H9 (cell line): Measurements from ENCODE around the gene CDH6. TPM values are rescaled to one million over a fixed set of nuclear protein-coding genes. Genes with fewer than 3 reads are reported as not detected.

ENCODE experiments used
- DNase-seq: peaks from one replicate; pipeline ENCODE4 v3.0.0-alpha.2; 2017
- H2AFZ ChIP-seq: one replicate; pipeline ENCODE4 v1.6.1; 2013; ENCODE audit warnings: mild to moderate bottlenecking, low read length, control low read depth, moderate library complexity
- H2AK5ac ChIP-seq: 2 replicates; pipeline ENCODE4 v1.6.1; 2013; ENCODE audit warnings: low read length, control low read depth, mixed read lengths; ENCODE audit not compliant: insufficient read length
- H2BK120ac ChIP-seq: one replicate; pipeline ENCODE4 v1.6.1; 2013; ENCODE audit warnings: low read depth, mild to moderate bottlenecking, low read length, control low read depth, inconsistent platforms; ENCODE audit not compliant: poor library complexity, severe bottlenecking
- H2BK12ac ChIP-seq: 2 replicates; pipeline ENCODE4 v1.6.1; 2013; ENCODE audit warnings: low read length, control low read depth, mixed read lengths, low read depth; ENCODE audit not compliant: insufficient read length
- H2BK15ac ChIP-seq: 2 replicates; pipeline ENCODE4 v1.6.1; 2013; ENCODE audit warnings: low read depth, low read length, control low read depth
- H2BK20ac ChIP-seq: one replicate; pipeline ENCODE4 v1.6.1; 2013; ENCODE audit warnings: low read depth, mild to moderate bottlenecking, low read length, control low read depth, inconsistent platforms; ENCODE audit not compliant: poor library complexity, severe bottlenecking
- H2BK5ac ChIP-seq: 2 replicates; pipeline ENCODE4 v1.6.1; 2013; ENCODE audit warnings: low read length, control low read depth, mixed read lengths; ENCODE audit not compliant: insufficient read length
- H3K14ac ChIP-seq: 2 replicates; pipeline ENCODE4 v1.6.1; 2013; ENCODE audit warnings: low read length, control low read depth; ENCODE audit not compliant: insufficient read depth
- H3K18ac ChIP-seq: 2 replicates; pipeline ENCODE4 v1.6.1; 2013; ENCODE audit warnings: low read depth, mild to moderate bottlenecking, mixed read lengths, low read length, control low read depth; ENCODE audit not compliant: insufficient read length
- H3K23ac ChIP-seq: 2 replicates; pipeline ENCODE4 v1.6.1; 2013; ENCODE audit warnings: low read length, control low read depth, mixed read lengths, low read depth; ENCODE audit not compliant: insufficient read length
- H3K23me2 ChIP-seq: 2 replicates; pipeline ENCODE4 v1.6.1; 2013; ENCODE audit warnings: low read depth, mild to moderate bottlenecking, mixed read lengths, low read length, control low read depth; ENCODE audit not compliant: insufficient read length, poor library complexity, severe bottlenecking
- H3K27ac ChIP-seq: 2 replicates; pipeline ENCODE4 v1.5.1; 2013; ENCODE audit warnings: low read length, control low read depth, mixed read lengths, low read depth; ENCODE audit not compliant: insufficient read length
- H3K27me3 ChIP-seq: 2 replicates; pipeline ENCODE4 v1.6.1; 2013; ENCODE audit warnings: low read length, control low read depth, inconsistent platforms; ENCODE audit not compliant: insufficient read depth
- H3K4ac ChIP-seq: 2 replicates; pipeline ENCODE4 v1.6.1; 2013; ENCODE audit warnings: low read depth, mild to moderate bottlenecking, control low read depth, inconsistent platforms, low read length, moderate library complexity
- H3K4me1 ChIP-seq: 2 replicates; pipeline ENCODE4 v1.6.1; 2013; ENCODE audit warnings: low read length, control low read depth, inconsistent platforms; ENCODE audit not compliant: insufficient read depth
- H3K4me2 ChIP-seq: 2 replicates; pipeline ENCODE4 v1.6.1; 2013; ENCODE audit warnings: low read length, control low read depth, mixed read lengths; ENCODE audit not compliant: insufficient read length, insufficient read depth
- H3K56ac ChIP-seq: 2 replicates; pipeline ENCODE4 v1.6.1; 2013; ENCODE audit warnings: low read depth, mild to moderate bottlenecking, mixed read lengths, low read length, control low read depth; ENCODE audit not compliant: insufficient read length
- H3K79me1 ChIP-seq: 2 replicates; pipeline ENCODE4 v1.6.1; 2013; ENCODE audit warnings: low read depth, mild to moderate bottlenecking, moderate library complexity, low read length, control low read depth, inconsistent platforms; ENCODE audit not compliant: insufficient read depth, poor library complexity, severe bottlenecking
- H3K79me2 ChIP-seq: 2 replicates; pipeline ENCODE4 v1.6.1; 2013; ENCODE audit warnings: low read length, control low read depth, inconsistent platforms; ENCODE audit not compliant: insufficient read depth
- H3K9ac ChIP-seq: 2 replicates; pipeline ENCODE4 v1.6.1; 2013; ENCODE audit warnings: low read length, control low read depth, mixed read lengths; ENCODE audit not compliant: insufficient read length; ENCODE audit errors: extremely low read depth
- H3K9me3 ChIP-seq: one replicate; pipeline ENCODE4 v1.6.1; 2013; ENCODE audit warnings: low read depth, low read length, inconsistent platforms; ENCODE audit not compliant: control insufficient read depth
- H3T11ph ChIP-seq: one replicate; pipeline ENCODE4 v1.6.1; 2013; ENCODE audit warnings: mild to moderate bottlenecking, low read length, control low read depth, inconsistent platforms
- H4K20me1 ChIP-seq: one replicate; pipeline ENCODE4 v1.6.1; 2013; ENCODE audit not compliant: control insufficient read depth, insufficient read length, insufficient read depth
- H4K5ac ChIP-seq: 2 replicates; pipeline ENCODE4 v1.6.1; 2013; ENCODE audit warnings: low read depth, mild to moderate bottlenecking, mixed read lengths, low read length, control low read depth; ENCODE audit not compliant: insufficient read length
- H4K8ac ChIP-seq: replicated peaks from 2 replicates; pipeline ENCODE4 v1.6.1; 2013; ENCODE audit warnings: low read length, control low read depth, mixed read lengths, low read depth; ENCODE audit not compliant: insufficient read length
- H4K91ac ChIP-seq: 2 replicates; pipeline ENCODE4 v1.6.1; 2013; ENCODE audit warnings: low read depth, mild to moderate bottlenecking, moderate library complexity, mixed read lengths, low read length, control low read depth; ENCODE audit not compliant: insufficient read length
- H3K27ac Mint-ChIP-seq, 3 experiments: 2 replicates in 2 of 3; 3 replicates in 1 of 3; pipeline ENCODE4 v1.8.0; 2020 to 2021; ENCODE audit warnings: mixed read lengths in 3 of 3, mild to moderate bottlenecking in 1 of 3, moderate library complexity in 1 of 3
- H3K27me3 Mint-ChIP-seq: 2 replicates; pipeline ENCODE4 v1.8.0; 2021; ENCODE audit warnings: low read depth, mild to moderate bottlenecking, moderate library complexity, mixed read lengths
- H3K36me3 Mint-ChIP-seq, 3 experiments: 2 replicates in 2 of 3; 3 replicates in 1 of 3; pipeline ENCODE4 v1.8.0; 2020 to 2021; ENCODE audit warnings: low read depth in 3 of 3, mixed read lengths in 3 of 3; ENCODE audit not compliant: insufficient read depth in 1 of 3
- H3K4me1 Mint-ChIP-seq, 2 experiments: 2 replicates each; pipeline ENCODE4 v1.8.0; 2020; ENCODE audit warnings: mixed read lengths in 2 of 2
- H3K4me3 Mint-ChIP-seq, 2 experiments: 2 replicates in 1 of 2; 3 replicates in 1 of 2; pipeline ENCODE4 v1.8.0; 2020 to 2021; ENCODE audit warnings: mild to moderate bottlenecking in 2 of 2, mixed read lengths in 2 of 2, moderate library complexity in 1 of 2
- H3K9me3 Mint-ChIP-seq, 2 experiments: 2 replicates in 1 of 2; 3 replicates in 1 of 2; pipeline ENCODE4 v1.8.0; 2020; ENCODE audit warnings: mild to moderate bottlenecking in 2 of 2, mixed read lengths in 2 of 2, moderate library complexity in 1 of 2
- WGBS: extraction: QIAGEN DNeasy Blood & Tissue Kit; methylation state at CpG from one replicate; pipeline ENCODE4 v1.1.7; 2013; ENCODE audit warnings: missing lambda C conversion rate, low lambda C conversion rate, mixed read lengths; ENCODE audit not compliant: insufficient read length; ENCODE audit errors: extremely low coverage; 5-methylcytosine and 5-hydroxymethylcytosine counted together
- total RNA-seq: library from RNA; stranded (reverse); gene quantifications from 2 replicates; pipeline ENCODE4 v1.2.1, GENCODE V29; 2021
- TF ChIP-seq, protein P1 (sequence below): fragments of 200-600 bp; sonication (generic); conservative IDR thresholded peaks from 3 replicates; pipeline ENCODE4 v1.8.0; 2021; ENCODE audit warnings: antibody characterized with exemption, mild to moderate bottlenecking

CDH6 gene
- total RNA-seq, 1 experiment from 2014 or later, result 11.7 TPM

DNA sequence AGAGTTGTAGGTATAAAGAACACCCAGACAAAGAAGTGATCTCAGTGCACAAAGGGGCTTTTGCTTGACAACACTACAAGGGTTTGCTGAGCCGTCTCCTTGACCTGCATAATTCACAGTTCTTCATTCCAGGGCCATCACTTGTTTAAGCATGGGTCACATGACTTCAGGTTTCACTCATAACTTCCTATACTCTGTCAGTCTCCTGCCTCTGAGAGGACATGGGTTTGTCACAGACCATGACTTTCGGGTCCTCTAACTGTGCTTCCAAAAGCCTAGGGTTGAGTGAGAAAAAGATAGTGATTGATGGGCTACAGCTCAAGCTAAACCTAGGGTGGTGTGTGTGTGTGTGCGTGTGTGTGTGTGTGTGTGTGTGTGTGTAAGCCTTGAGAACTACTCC lies 166.4 kb downstream of the CDH6 start:
- Histone ChIP-seq H3K79me2 (no peaks in the 10 kb centered on the region), H2AK5ac (no peak overlapping the region), H4K5ac (no peak overlapping the region), H4K91ac (no peak overlapping the region), H2BK120ac (no peak overlapping the region), H3K4ac (no peak overlapping the region), H2AFZ (no peak overlapping the region), H3K14ac (no peak overlapping the region), H3K79me1 (no peaks in the 10 kb centered on the region), H3K27me3 (no peaks in the 10 kb centered on the region), H3K56ac (no peak overlapping the region), H3T11ph (no peak overlapping the region), H3K18ac (no peak overlapping the region), H4K20me1 (no peaks in the 10 kb centered on the region), H2BK12ac (no peak overlapping the region), H3K4me2 (no peak overlapping the region), H3K9ac (no peak overlapping the region), H2BK15ac (no peak overlapping the region), H3K23ac (no peak overlapping the region), H4K8ac (no peak overlapping the region), H3K23me2 (no peaks in the 10 kb centered on the region), H3K4me1 (peaks cover 3% of the 10 kb centered on the region; the same call in 1 of the 2 replicates), H2BK20ac (no peak overlapping the region), H2BK5ac (no peak overlapping the region), H3K9me3 (no peaks in the 10 kb centered on the region), H3K27ac (no peak overlapping the region)
- no peaks in the 10 kb centered on the region for H3K27me3 Mint-ChIP-seq
- H3K9me3 Mint-ChIP-seq, result peaks cover 0 to 7% of the 10 kb centered on the region in 2 experiments; a peak in 4 of 5 replicates
- H3K27ac Mint-ChIP-seq, result no peak overlapping the region
- H3K4me3 Mint-ChIP-seq, result no peak overlapping the region
- WGBS, result no CpG with 5 or more reads among the region's 3 CpGs
- peaks cover 22% of the 10 kb centered on the region in 2 experiments for H3K4me1 Mint-ChIP-seq
- no peak for DNase-seq
- H3K36me3 Mint-ChIP-seq, result peaks cover 1 to 8% (median 4%) of the 10 kb centered on the region in 3 experiments; a peak in 6 of 7 replicates
- TF ChIP-seq, protein P1, sequence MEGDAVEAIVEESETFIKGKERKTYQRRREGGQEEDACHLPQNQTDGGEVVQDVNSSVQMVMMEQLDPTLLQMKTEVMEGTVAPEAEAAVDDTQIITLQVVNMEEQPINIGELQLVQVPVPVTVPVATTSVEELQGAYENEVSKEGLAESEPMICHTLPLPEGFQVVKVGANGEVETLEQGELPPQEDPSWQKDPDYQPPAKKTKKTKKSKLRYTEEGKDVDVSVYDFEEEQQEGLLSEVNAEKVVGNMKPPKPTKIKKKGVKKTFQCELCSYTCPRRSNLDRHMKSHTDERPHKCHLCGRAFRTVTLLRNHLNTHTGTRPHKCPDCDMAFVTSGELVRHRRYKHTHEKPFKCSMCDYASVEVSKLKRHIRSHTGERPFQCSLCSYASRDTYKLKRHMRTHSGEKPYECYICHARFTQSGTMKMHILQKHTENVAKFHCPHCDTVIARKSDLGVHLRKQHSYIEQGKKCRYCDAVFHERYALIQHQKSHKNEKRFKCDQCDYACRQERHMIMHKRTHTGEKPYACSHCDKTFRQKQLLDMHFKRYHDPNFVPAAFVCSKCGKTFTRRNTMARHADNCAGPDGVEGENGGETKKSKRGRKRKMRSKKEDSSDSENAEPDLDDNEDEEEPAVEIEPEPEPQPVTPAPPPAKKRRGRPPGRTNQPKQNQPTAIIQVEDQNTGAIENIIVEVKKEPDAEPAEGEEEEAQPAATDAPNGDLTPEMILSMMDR, result no peak
